Measurements from ENCODE around the gene DPYSL4. TPM values are rescaled to one million over a fixed set of nuclear protein-coding genes. Genes with fewer than 3 reads are reported as not detected.

Gene DPYSL4
- total RNA-seq, 2 donors from 2014 or later, result 4.1 to 22.6 TPM

DNA sequence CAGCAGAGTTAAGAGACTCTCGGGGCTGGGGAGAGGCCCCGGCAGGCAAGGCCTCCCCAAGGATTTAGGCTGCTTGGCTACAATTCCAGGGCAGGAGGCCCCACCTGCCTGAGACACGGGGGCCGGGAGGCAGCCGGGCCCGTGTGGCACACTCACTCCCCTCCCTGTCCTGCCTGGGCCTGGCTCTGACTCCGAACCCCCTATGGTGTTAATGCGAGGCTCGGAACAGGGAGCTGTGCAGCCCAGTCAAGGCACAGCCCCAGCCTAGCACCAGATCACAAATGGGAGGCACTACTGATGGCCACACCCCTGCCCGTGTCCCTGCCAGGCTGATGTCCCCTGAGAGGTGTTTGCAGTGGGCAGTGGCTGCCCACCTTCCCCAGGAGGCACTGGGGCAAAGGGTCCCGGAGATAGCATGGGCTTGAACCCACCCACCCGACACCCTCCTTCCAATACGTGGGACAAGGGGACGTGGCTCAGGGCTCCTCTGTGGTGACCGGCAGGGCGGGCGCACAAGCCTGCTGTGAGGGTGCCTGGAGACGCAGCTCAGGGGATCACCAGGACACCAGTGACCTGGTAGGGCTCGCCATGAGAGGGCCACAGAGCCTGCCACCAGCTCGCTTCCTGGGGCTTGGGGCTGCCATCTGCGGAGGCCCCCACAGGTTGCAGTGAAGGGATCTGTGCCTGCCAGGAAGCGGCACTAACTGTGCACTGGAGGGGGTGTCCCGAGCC is 37.0 kb downstream of the DPYSL4 start:
- no peaks in the 10 kb centered on the region for H3K9me3 ChIP-seq
- H3K4me1 ChIP-seq (replicated peaks), result no peaks in the 10 kb centered on the region
- no peak for DNase-seq (ENCODE audit: low spot score)
- intact Hi-C loops (cut with DNase I), result loop anchor here (2.0 kb wide), 2 partner anchors 127 to 229 kb away; no protein-coding TSS in a partner anchor
- TF ChIP-seq, protein P1, sequence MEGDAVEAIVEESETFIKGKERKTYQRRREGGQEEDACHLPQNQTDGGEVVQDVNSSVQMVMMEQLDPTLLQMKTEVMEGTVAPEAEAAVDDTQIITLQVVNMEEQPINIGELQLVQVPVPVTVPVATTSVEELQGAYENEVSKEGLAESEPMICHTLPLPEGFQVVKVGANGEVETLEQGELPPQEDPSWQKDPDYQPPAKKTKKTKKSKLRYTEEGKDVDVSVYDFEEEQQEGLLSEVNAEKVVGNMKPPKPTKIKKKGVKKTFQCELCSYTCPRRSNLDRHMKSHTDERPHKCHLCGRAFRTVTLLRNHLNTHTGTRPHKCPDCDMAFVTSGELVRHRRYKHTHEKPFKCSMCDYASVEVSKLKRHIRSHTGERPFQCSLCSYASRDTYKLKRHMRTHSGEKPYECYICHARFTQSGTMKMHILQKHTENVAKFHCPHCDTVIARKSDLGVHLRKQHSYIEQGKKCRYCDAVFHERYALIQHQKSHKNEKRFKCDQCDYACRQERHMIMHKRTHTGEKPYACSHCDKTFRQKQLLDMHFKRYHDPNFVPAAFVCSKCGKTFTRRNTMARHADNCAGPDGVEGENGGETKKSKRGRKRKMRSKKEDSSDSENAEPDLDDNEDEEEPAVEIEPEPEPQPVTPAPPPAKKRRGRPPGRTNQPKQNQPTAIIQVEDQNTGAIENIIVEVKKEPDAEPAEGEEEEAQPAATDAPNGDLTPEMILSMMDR (IDR thresholded peaks at IDR 0.05), result no peak
- no peak for TF ChIP-seq POLR2AphosphoS5 (IDR thresholded peaks at IDR 0.05)
- no peak for TF ChIP-seq POLR2A (IDR thresholded peaks at IDR 0.05)
- no peak overlapping the region for H3K27ac ChIP-seq
- H3K36me3 ChIP-seq, result no peaks in the 10 kb centered on the region
- H3K27me3 ChIP-seq (replicated peaks; ENCODE audit: insufficient read depth), result no peaks in the 10 kb centered on the region
- 86% methylated on average over 21 of the region's 23 CpGs for WGBS
- H3K4me3 ChIP-seq, result no peak overlapping the region

DNA sequence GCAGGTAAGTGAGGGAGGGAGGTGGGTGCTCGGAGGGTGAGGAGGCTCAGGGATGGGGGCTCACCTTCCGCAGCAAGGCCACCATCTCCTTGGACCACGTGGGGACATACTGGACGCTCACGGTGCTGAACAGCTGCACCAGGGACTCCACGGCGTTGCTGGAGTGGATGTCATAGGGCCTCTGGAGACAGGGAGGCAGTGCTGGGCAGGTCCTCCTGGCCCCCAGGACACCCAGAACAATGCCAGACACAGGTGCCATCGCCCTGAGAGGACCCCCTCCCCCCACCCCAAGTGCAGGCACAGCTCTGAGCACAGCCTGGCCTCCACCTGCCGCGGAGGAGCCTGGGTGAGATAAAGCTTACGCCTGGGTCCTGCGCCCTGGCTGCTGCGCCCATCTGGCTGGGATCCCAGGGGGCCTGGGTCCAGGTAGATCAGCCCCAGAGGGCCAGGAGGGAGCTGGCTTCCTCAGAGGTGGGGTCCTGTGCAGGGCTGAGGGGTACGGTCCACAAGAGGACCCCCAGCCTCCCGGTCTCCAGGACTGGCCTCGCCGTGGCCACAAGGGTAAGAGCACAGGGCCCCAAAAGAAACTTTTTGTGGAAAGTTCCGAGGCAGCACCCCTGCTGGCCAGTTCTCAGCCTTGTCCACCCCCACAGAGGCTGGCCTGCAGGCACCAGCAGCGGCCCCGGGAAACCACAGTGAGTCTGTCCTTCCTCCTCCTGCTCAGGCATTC is 37.8 kb downstream of the DPYSL4 start:
- no peaks in the 10 kb centered on the region for H3K4me1 ChIP-seq (replicated peaks)
- H3K4me3 ChIP-seq, result no peak overlapping the region
- no peak for DNase-seq (ENCODE audit: low spot score)
- no peak overlapping the region for H3K27ac ChIP-seq
- 87% methylated on average over 17 of the region's 20 CpGs for WGBS
- intact Hi-C loops (cut with DNase I), result no loop called here
- H3K9me3 ChIP-seq, result no peaks in the 10 kb centered on the region
- H3K36me3 ChIP-seq, result no peaks in the 10 kb centered on the region
- TF ChIP-seq POLR2A (IDR thresholded peaks at IDR 0.05) (no peak), POLR2AphosphoS5 (IDR thresholded peaks at IDR 0.05) (no peak)
- TF ChIP-seq, protein P1 (IDR thresholded peaks at IDR 0.05), result no peak
- no peaks in the 10 kb centered on the region for H3K27me3 ChIP-seq (replicated peaks; ENCODE audit: insufficient read depth)

DNA sequence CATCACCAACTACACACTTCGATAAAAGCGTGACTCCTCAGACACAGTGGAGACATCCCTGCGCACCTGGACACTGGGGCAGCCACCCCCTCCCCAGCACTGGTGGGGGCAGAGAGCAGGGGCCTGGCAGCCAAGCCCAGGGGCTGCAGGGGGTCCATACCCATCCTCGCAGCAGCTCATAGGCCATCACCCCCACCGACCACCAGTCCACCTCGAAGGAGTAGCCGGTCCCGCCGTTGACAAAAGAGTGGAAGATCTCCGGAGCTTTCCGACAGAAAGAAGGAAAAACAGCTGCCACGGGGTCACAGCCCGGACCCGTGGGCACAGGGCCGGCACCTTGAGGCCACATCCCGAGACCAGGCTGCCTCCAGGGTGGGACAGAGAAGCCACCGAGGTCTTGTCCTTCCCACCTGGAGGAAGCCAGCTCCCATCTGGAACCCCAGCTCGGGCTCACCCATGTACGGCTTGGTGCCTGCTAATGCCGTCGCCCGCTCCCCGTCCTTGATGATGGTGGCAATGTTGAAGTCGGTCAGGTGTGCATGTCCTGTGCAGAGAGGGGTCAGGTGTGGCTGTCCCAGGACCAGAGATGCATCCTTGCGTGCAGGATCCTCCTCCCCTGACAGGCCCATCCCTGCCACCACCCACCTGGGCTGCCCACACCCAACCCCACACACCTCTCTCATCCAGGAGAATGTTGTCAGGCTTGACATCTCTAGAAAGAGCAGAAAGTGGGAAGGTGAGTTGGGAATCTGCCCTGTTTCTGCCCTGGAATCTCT is 38.5 kb downstream of the DPYSL4 start:
- intact Hi-C loops (cut with DNase I), result no loop called here

DNA sequence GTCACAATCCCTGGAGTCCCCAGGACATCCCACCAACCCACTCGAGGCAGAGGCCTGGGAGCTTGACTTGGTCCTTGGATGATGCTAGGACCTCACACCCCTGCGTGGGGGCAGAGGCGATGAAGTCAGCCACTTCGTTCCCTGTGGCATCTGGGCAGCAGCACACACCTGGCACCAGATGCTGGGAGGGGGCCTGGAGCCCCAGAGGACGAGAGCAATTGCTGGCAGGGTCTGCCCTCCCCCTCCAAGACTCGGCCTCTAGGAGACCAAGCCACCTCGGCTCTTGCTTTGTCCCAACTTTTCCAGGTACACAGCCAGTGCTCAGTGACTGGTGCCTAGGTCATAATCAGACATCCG is 39.1 kb downstream of the DPYSL4 start:
- no peak overlapping the region for H3K4me3 ChIP-seq
- H3K36me3 ChIP-seq, result no peaks in the 10 kb centered on the region
- no peaks in the 10 kb centered on the region for H3K9me3 ChIP-seq
- WGBS, result 79% methylated on average over 8 of the region's 8 CpGs
- H3K4me1 ChIP-seq (replicated peaks), result no peaks in the 10 kb centered on the region
- no peak overlapping the region for H3K27ac ChIP-seq
- intact Hi-C loops (cut with DNase I), result no loop called here
- DNase-seq (ENCODE audit: low spot score), result no peak
- TF ChIP-seq POLR2A (IDR thresholded peaks at IDR 0.05) (no peak), POLR2AphosphoS5 (IDR thresholded peaks at IDR 0.05) (no peak)
- TF ChIP-seq, protein P1 (IDR thresholded peaks at IDR 0.05), result no peak
- no peaks in the 10 kb centered on the region for H3K27me3 ChIP-seq (replicated peaks; ENCODE audit: insufficient read depth)

More for the DNA sequence above, 38.5 kb downstream of the DPYSL4 start:
- H3K27ac ChIP-seq, result no peak overlapping the region
- no peak for DNase-seq (ENCODE audit: low spot score)
- WGBS, result 94% methylated on average over 25 of the region's 25 CpGs
- no peaks in the 10 kb centered on the region for H3K9me3 ChIP-seq
- no peak overlapping the region for H3K4me3 ChIP-seq
- TF ChIP-seq POLR2A (IDR thresholded peaks at IDR 0.05) (no peak), POLR2AphosphoS5 (IDR thresholded peaks at IDR 0.05) (no peak)
- TF ChIP-seq, protein P1 (IDR thresholded peaks at IDR 0.05), result no peak
- no peaks in the 10 kb centered on the region for H3K27me3 ChIP-seq (replicated peaks; ENCODE audit: insufficient read depth)
- H3K36me3 ChIP-seq, result no peaks in the 10 kb centered on the region
- H3K4me1 ChIP-seq (replicated peaks), result no peaks in the 10 kb centered on the region

All from prostate gland (tissue), 2 donors.